RWPE2 (cell line): Measurements from ENCODE around the gene NTRK2.
"Not testable (repeated sequence)": the region's sequence is repeated elsewhere in the genome, so short reads cannot be mapped to it uniquely, and the experiment has no call there.

Experiments used
- ATAC-seq: fragments of 200-7000 bp; cut with Tn5 transposase; 3 replicates; pipeline ENCODE4 v1.9.1; 2021; ENCODE audit warnings: low read depth
- DNase-seq: peaks from one replicate; pipeline ENCODE4 v3.0.0-alpha.2; 2020; ENCODE audit warnings: low spot score
- H3K27ac ChIP-seq: fragments of 450-650 bp; 2 replicates; pipeline ENCODE4 v1.5.1; 2017; ENCODE audit warnings: mild to moderate bottlenecking; ENCODE audit not compliant: poor library complexity, severe bottlenecking
- H3K27me3 ChIP-seq: fragments of 250-450 bp; sonication (Bioruptor Pico); 2 replicates; pipeline ENCODE4 v1.5.1; 2021; ENCODE audit warnings: mild to moderate bottlenecking, moderate library complexity; ENCODE audit not compliant: insufficient read depth, poor library complexity, severe bottlenecking
- H3K36me3 ChIP-seq: fragments of 250-450 bp; sonication (Bioruptor Pico); 2 replicates; pipeline ENCODE4 v1.5.1; 2020; ENCODE audit warnings: low read depth, mild to moderate bottlenecking, moderate library complexity
- H3K4me1 ChIP-seq: fragments of 250-450 bp; sonication (Bioruptor Pico); 2 replicates; pipeline ENCODE4 v1.5.1; 2021; ENCODE audit warnings: mild to moderate bottlenecking, moderate library complexity; ENCODE audit not compliant: insufficient read depth, poor library complexity, severe bottlenecking
- H3K4me3 ChIP-seq: fragments of 250-450 bp; sonication (Bioruptor Pico); 2 replicates; pipeline ENCODE4 v1.5.1; 2021; ENCODE audit warnings: mild to moderate bottlenecking, moderate library complexity; ENCODE audit not compliant: severe bottlenecking
- H3K9me3 ChIP-seq: fragments of 250-450 bp; sonication (Bioruptor Pico); 2 replicates; pipeline ENCODE4 v1.5.1; 2021; ENCODE audit warnings: mild to moderate bottlenecking, moderate library complexity; ENCODE audit not compliant: severe bottlenecking
- CTCF ChIP-seq: fragments of 450-650 bp; IDR thresholded peaks from one replicate; pipeline ENCODE4 v1.5.1; 2017; ENCODE audit warnings: mild to moderate bottlenecking, moderate library complexity; ENCODE audit not compliant: poor library complexity, severe bottlenecking

NTRK2 gene

GRCh38 chr9:85064811-85065371 lies 395.4 kb downstream of the NTRK2 start:
- Histone ChIP-seq H3K36me3 (no peaks in the 10 kb centered on the region), H3K4me1 (no peaks in the 10 kb centered on the region), H3K27me3 (no peaks in the 10 kb centered on the region), H3K9me3 (no peaks in the 10 kb centered on the region), H3K27ac (no peak overlapping the region), H3K4me3 (no peak overlapping the region)
- TF ChIP-seq CTCF: no peak
- DNase-seq: no peak
- ATAC-seq: no peak

DNA sequence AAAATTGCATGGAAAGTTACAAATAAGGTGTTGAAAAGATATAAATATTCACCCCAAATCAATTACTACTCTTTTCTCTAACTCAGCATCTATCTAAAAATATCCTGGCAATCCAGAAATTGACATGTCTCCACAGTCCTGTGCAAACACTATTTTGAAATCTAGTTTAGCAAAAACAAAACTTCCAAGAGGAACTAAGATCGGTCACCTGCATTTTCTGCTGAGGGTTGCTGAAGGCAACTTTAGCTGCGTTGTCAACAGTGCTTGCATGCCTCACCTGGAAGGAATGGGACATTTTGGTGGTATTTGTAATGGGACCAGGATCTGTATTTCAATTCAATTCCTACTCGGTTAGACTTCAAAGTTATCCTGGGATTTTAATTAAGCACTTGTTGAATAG lies 398.3 kb downstream of the NTRK2 start:
- H3K4me1 ChIP-seq: no peaks in the 10 kb centered on the region
- DNase-seq (no peak), ATAC-seq (no peak)
- no peak overlapping the region for H3K4me3 ChIP-seq
- H3K9me3 ChIP-seq: no peaks in the 10 kb centered on the region
- no peak for TF ChIP-seq CTCF
- no peaks in the 10 kb centered on the region for H3K36me3 ChIP-seq
- H3K27ac ChIP-seq: no peak overlapping the region
- no peaks in the 10 kb centered on the region for H3K27me3 ChIP-seq

GRCh38 chr9:85069421-85069820 lies 399.9 kb downstream of the NTRK2 start:
- not testable (repeated sequence) for DNase-seq, ATAC-seq

More at GRCh38 chr9:85069421-85069820, 399.9 kb downstream of the NTRK2 start:
- not testable (repeated sequence) for H3K27ac ChIP-seq, H3K9me3 ChIP-seq, H3K4me1 ChIP-seq, H3K27me3 ChIP-seq, H3K36me3 ChIP-seq, H3K4me3 ChIP-seq
